ENCODE data around the gene MMP25. TPM values are rescaled to one million over a fixed set of nuclear protein-coding genes. Genes with fewer than 3 reads are reported as not detected.

Gene MMP25
- total and polyA plus RNA-seq, 10 of the 15 experiments (the other 5 are each of a cell fraction or from before 2014, with no cell fraction given), result 0.03 to 0.36 (median 0.13) TPM; not detected in 1

DNA sequence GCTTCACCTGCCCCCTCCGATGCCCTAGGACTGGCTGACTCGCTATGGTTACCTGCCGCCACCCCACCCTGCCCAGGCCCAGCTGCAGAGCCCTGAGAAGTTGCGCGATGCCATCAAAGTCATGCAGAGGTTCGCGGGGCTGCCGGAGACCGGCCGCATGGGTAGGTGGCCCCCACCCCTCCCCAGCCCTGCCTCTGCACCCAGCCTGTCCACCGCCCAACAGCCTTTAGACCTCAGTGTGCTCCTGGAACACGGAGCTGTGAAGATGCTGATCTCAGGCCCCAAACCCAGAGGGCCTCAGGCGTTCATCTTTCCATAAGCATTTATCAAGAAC lies 993 bp downstream of the MMP25 start:
- Histone ChIP-seq H3K4me2 (ENCODE audit: control insufficient read depth, insufficient read depth) (no peak overlapping the region), H3K4me1 (ENCODE audit: control insufficient read depth, insufficient read depth, low read length) (peaks cover 2% of the 10 kb centered on the region; the same call in 1 of the 2 replicates), H3K27me3 (replicated peaks in 1 of 2; ENCODE audit: control insufficient read depth in 2 of 2, insufficient read depth in 2 of 2, low read length in 1 of 2) (no peaks in the 10 kb centered on the region; a peak in 2 of 4 replicates), H2AFZ (ENCODE audit: control insufficient read depth, low read depth, low read length) (no peak overlapping the region), H4K20me1 (ENCODE audit: control insufficient read depth, insufficient read depth) (no peaks in the 10 kb centered on the region), H3K27ac (ENCODE audit: control insufficient read depth, insufficient read depth) (no peak overlapping the region), H3K9me3 (replicated peaks; ENCODE audit: control insufficient read depth, insufficient read depth, low read length) (no peaks in the 10 kb centered on the region), H3K4me3 (no peak overlapping the region), H3K36me3 (ENCODE audit: control insufficient read depth in 2 of 2, insufficient read depth in 2 of 2, low read length in 1 of 2) (no peaks in the 10 kb centered on the region), H3K9ac (ENCODE audit: control insufficient read depth, insufficient read depth, low read length) (no peak overlapping the region), H3K79me2 (ENCODE audit: control insufficient read depth, insufficient read depth, low read length) (no peaks in the 10 kb centered on the region)
- TF ChIP-seq BHLHE40 (IDR thresholded peaks at IDR 0.05; ENCODE audit: borderline replicate concordance in 1 of 2, low read depth in 2 of 2, low read length in 1 of 2) (no peak), SUZ12 (IDR thresholded peaks at IDR 0.05; ENCODE audit: unreplicated experiment) (no peak), CHD1 (IDR thresholded peaks at IDR 0.05; ENCODE audit: low read depth, low read length) (no peak), ZNF274 (IDR thresholded peaks at IDR 0.05; ENCODE audit: insufficient read depth, insufficient read length) (no peak), ZNF207 (IDR thresholded peaks at IDR 0.05; ENCODE audit: borderline replicate concordance) (no peak), NFIC (IDR thresholded peaks at IDR 0.05; ENCODE audit: low read depth, low read length) (no peak), FOXK2 (IDR thresholded peaks at IDR 0.05) (no peak), ZNF217 (IDR thresholded peaks at IDR 0.05) (no peak), EZH2 (IDR thresholded peaks at IDR 0.05; ENCODE audit: borderline replicate concordance, control insufficient read depth, low read depth, low read length) (no peak), STAT3 (IDR thresholded peaks at IDR 0.05; ENCODE audit: low read depth, low read length) (no peak), RAD51 (IDR thresholded peaks at IDR 0.05) (no peak), RB1 (IDR thresholded peaks at IDR 0.05; ENCODE audit: borderline replicate concordance) (no peak), TARDBP (IDR thresholded peaks at IDR 0.05; ENCODE audit: borderline replicate concordance) (no peak)
- TF ChIP-seq, protein P1, sequence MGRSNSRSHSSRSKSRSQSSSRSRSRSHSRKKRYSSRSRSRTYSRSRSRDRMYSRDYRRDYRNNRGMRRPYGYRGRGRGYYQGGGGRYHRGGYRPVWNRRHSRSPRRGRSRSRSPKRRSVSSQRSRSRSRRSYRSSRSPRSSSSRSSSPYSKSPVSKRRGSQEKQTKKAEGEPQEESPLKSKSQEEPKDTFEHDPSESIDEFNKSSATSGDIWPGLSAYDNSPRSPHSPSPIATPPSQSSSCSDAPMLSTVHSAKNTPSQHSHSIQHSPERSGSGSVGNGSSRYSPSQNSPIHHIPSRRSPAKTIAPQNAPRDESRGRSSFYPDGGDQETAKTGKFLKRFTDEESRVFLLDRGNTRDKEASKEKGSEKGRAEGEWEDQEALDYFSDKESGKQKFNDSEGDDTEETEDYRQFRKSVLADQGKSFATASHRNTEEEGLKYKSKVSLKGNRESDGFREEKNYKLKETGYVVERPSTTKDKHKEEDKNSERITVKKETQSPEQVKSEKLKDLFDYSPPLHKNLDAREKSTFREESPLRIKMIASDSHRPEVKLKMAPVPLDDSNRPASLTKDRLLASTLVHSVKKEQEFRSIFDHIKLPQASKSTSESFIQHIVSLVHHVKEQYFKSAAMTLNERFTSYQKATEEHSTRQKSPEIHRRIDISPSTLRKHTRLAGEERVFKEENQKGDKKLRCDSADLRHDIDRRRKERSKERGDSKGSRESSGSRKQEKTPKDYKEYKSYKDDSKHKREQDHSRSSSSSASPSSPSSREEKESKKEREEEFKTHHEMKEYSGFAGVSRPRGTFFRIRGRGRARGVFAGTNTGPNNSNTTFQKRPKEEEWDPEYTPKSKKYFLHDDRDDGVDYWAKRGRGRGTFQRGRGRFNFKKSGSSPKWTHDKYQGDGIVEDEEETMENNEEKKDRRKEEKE (IDR thresholded peaks at IDR 0.05), result no peak
- TF ChIP-seq, protein P2, sequence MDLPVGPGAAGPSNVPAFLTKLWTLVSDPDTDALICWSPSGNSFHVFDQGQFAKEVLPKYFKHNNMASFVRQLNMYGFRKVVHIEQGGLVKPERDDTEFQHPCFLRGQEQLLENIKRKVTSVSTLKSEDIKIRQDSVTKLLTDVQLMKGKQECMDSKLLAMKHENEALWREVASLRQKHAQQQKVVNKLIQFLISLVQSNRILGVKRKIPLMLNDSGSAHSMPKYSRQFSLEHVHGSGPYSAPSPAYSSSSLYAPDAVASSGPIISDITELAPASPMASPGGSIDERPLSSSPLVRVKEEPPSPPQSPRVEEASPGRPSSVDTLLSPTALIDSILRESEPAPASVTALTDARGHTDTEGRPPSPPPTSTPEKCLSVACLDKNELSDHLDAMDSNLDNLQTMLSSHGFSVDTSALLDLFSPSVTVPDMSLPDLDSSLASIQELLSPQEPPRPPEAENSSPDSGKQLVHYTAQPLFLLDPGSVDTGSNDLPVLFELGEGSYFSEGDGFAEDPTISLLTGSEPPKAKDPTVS (IDR thresholded peaks at IDR 0.05; ENCODE audit: low read depth, low read length), result no peak
- in situ Hi-C loops (cut with MboI), result no loop called here
- DNase-seq (ENCODE audit: low read depth, low spot score) (no peak), ATAC-seq (no peak), FAIRE-seq (no peak)
- WGBS (ENCODE audit: insufficient coverage, insufficient replicate concordance, low lambda C conversion rate, missing lambda C conversion rate), result 56% methylated on average over 6 of the region's 13 CpGs
- no TSS peak for BruUV-seq (replicated peaks)
- CTCF ChIA-PET, result interaction anchor here (1.2 to 5.6 kb wide), 5 partner anchors 12 to 103 kb away, joined by 3 to 28 read pairs (median 18); no protein-coding TSS in a partner anchor
- POLR2A ChIA-PET, result interaction anchor here (0.7 kb wide), 1 partner anchor 24 kb away, joined by 3 read pairs; no protein-coding TSS in a partner anchor
- SMC1A ChIA-PET (ENCODE audit: uncharacterized antibody, unreplicated experiment), result interaction anchor here (1.1 kb wide), 1 partner anchor 12 kb away, joined by 4 read pairs; no protein-coding TSS in a partner anchor
- RAD21 ChIA-PET (ENCODE audit: unreplicated experiment), result interaction anchor here (0.7 to 1.2 kb wide), 2 partner anchors 14 to 212 kb away, joined by 3 to 4 read pairs; no protein-coding TSS in a partner anchor
- intact Hi-C loops (cut with micrococcal nuclease; ENCODE audit: unreplicated experiment), result no loop called here
